HG02798 (cell line): ENCODE results near the gene KERA.

ENCODE experiments used
- ATAC-seq: cut with Tn5 transposase; IDR thresholded peaks from one replicate; pipeline ENCODE4 v1.9.1; 2021; ENCODE audit warnings: mild to moderate bottlenecking; ENCODE audit not compliant: unreplicated experiment, poor library complexity

Gene KERA

GRCh38 chr12:91074154-91074709 lies 16.4 kb upstream of the KERA start:
- ATAC-seq = no peak

DNA sequence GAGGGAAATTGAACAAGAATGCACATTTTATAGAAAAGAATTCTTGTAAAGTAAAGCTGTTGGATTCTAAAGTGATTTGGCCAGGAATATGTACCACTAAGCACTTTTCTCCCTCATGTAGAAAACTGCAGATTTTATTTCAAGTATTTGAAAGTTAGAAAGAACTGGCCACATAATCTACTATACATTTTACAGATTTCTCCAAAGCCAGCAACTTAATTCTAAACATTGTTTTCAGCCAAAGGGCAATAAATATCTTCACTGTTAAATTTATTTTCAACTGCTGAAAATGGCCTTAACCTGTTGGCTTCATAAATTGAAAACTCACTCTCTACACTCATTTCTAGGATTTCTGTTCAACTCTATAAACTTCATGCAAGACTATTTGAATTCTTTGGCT lies 15.6 kb upstream of the KERA start:
- no peak for ATAC-seq

DNA sequence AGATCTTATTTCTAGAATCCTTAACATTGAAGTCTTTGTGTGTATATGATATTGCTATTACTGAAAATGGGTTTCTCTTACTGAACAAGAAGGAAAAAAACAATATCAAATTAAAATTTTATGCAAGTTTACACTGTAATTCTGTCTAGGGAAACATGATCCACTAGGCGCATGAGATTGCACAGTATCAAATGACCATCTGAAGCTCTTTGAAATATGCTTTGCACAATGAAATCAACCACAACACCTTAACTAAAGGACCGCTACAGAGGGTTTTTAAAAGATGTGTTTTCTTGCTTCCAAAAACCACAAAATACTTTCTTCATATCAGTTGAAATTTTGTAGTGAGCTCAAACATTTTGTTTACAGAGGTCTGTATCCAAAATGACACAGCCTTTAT lies 15.1 kb upstream of the KERA start:
- no peak for ATAC-seq

- no peak for ATAC-seq
Measured at GRCh38 chr12:91070936-91071335, 13.1 kb upstream of the KERA start.

GRCh38 chr12:91065396-91065795 lies 7.6 kb upstream of the KERA start:
- no peak for ATAC-seq

- ATAC-seq = no peak
Measured at GRCh38 chr12:91064640-91065039, 6.8 kb upstream of the KERA start.

GRCh38 chr12:91061091-91061490 lies 3.3 kb upstream of the KERA start:
- no peak for ATAC-seq

- no peak for ATAC-seq
Measured at GRCh38 chr12:91059211-91059610, 1.4 kb upstream of the KERA start.

- ATAC-seq = no peak
Measured at GRCh38 chr12:91058786-91059185, 962 bp upstream of the KERA start.

DNA sequence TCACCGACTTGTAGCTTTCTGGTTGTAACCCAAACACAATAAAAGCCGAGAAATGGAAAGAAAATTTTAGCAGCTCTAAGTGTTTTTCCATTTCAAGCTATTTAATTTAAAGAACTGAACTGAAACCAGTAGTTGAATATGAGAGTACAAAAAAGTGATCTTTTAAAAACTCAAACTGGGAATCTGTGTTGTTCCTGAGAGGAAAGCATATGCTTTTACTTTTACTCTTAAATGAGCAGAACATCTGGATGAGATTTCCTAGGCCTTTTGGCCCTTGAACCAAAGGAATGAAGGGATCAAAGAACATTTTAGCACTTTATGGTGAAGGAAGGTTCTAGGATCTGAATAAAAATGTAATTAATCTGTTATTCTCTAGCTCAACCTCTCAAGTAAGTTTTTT lies 1.3 kb downstream of the KERA start:
- no peak for ATAC-seq

DNA sequence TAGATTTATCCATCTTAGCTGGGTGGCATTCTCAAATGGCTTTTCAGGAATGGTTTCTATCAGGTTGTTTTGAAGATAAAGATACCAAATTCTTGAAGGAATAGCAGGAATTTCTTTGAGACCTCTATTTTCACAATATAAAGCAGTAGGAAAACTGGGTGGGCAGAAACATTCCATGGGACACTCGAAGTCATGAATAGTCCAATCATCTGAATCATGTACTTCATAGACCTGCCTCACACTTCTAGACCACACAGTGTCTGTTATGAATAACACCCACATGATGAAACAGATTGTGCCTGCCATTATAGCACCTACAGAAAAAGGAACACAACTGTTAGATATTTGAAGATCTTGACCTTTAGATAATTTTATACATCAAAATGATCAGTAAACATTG lies 1.8 kb downstream of the KERA start:
- no peak for ATAC-seq

DNA sequence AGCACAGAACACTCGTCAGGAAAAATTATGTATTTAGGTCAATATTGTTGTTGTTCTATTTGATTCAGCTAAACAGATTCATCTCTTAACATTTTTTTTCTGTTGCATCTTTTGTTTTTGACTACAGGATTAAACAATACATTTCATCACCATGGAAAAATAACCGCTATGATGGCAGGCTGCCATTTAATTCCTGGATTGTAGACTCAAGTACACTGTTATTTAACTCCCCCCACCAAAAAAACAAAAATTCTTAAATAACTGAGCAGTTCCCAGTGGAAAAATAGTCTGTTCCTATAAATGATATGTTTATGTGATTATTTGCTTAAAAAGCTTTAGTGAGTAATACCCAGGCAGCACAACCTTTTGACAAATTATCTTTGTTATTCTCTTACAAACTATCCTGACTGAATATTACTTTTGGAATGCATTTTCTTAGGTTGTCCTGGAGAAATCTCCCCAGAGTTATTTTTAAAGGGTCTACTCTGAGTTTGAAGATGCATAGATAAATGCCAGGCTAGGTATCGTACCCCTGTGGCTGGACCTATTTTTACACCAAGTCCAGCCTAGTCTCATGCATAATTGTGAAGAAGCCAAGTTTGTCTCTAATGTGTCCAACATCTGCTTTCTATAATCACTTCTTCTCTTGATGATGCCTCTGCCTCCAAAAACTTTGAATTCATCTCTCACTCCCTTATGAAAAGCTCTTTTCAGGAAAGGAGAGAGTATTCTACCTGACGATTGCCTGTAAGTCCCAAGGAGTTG lies 3.7 kb downstream of the KERA start:
- ATAC-seq = no peak

GRCh38 chr12:91052026-91052425 lies 5.8 kb downstream of the KERA start:
- ATAC-seq = no peak

DNA sequence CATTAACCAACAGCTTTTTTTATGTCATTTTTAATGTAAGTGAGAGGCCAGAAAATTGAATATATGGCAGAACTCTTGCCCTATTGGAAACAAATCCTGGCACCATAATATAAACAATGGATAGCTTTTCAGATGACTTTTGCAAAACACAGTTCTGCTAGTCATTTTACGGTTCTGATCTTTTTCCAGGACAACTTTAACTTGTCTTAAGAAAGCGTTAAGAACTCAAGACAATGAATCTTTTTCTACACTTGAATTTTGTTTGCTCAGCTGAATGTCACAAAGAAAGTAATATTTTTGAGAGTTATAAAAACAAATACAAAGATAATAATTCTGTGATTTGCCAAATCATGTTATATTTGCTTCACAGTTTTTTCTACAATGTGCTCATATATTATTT lies 13.2 kb downstream of the KERA start:
- ATAC-seq = no peak

GRCh38 chr12:91043408-91043807 lies 14.4 kb downstream of the KERA start:
- ATAC-seq = no peak

- no peak for ATAC-seq
Measured at GRCh38 chr12:91040096-91040755, 17.6 kb downstream of the KERA start.

- ATAC-seq = no peak
Measured at GRCh38 chr12:91037276-91037675, 20.5 kb downstream of the KERA start.

- ATAC-seq = no peak
Measured at GRCh38 chr12:91033251-91033650, 24.6 kb downstream of the KERA start.

- no peak for ATAC-seq
Measured at GRCh38 chr12:91023326-91024004, 34.4 kb downstream of the KERA start.

DNA sequence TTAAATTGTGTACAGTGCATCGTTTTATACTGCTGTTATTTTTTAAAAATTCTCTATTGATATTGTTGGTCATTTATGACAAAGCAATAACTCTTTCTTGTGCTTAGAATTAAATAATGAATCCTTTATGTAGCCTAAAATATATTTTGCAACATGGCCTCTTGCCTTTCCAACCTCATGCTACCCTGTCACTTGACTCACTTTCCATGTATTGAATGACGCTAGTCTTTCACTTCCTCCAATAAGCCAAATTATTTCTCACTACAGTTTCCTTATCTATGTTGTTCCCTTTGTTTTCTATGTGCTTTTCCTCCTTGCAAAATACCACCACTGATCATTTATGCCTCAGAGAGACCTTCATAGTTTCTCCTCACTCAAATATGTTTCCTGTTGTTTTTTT lies 36.7 kb downstream of the KERA start:
- no peak for ATAC-seq

DNA sequence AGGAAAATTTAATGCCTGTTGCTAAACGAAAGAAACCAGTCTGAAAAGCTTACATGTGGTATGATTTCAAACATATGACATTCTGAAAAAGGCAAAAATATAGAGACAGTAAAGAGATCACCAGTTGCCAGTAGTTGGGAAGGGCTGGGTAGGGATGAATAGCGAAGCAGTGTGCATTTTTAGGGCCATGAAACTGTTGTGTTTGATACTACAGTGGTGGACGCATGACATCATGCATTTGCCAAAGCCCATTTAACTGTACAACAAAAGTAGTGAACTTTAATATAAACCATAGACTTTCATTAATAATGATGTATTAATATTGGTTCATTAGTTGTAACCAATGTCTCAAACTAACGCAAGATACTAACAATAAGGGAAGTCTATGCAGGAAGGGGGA lies 38.4 kb downstream of the KERA start:
- no peak for ATAC-seq
